Measurements from ENCODE around the gene MCTP1. TPM values are rescaled to one million over a fixed set of nuclear protein-coding genes. Genes with fewer than 3 reads are reported as not detected.

The MCTP1 gene
- total RNA-seq, 1 experiment from 2014 or later: 5.6 TPM

DNA sequence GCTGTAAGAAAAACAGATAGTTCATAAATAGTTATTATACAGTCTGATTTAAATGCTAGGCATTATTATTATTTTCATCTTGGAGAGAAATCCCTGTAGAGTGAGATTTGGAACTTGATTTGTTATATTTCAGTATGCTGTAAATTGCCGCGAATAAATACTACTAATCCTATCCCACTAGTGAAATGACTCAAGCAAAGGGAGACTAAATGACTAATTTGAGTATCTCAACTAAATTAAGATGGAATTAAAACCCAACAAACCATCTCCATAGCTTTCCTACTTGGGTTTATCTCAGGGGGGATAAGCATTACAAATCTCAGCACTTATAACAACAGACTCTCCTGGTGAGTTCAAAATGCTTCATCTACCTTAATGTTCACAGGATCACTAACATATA, 206.0 kb downstream of the MCTP1 start:
- ATAC-seq: no peak
- ChIA-PET POLR2A (no interaction called here), CTCF (no interaction called here)
- Mint-ChIP-seq H3K4me1 (peaks cover 29% of the 10 kb centered on the region), H3K36me3 (no peaks in the 10 kb centered on the region), H3K27ac (no peak overlapping the region), H3K9me3 (no peaks in the 10 kb centered on the region), H3K4me3 (no peak overlapping the region), H3K27me3 (ENCODE audit: low read depth) (no peaks in the 10 kb centered on the region)
- TF ChIP-seq, protein P1, sequence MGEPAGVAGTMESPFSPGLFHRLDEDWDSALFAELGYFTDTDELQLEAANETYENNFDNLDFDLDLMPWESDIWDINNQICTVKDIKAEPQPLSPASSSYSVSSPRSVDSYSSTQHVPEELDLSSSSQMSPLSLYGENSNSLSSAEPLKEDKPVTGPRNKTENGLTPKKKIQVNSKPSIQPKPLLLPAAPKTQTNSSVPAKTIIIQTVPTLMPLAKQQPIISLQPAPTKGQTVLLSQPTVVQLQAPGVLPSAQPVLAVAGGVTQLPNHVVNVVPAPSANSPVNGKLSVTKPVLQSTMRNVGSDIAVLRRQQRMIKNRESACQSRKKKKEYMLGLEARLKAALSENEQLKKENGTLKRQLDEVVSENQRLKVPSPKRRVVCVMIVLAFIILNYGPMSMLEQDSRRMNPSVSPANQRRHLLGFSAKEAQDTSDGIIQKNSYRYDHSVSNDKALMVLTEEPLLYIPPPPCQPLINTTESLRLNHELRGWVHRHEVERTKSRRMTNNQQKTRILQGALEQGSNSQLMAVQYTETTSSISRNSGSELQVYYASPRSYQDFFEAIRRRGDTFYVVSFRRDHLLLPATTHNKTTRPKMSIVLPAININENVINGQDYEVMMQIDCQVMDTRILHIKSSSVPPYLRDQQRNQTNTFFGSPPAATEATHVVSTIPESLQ (CRISPR knock-in tag; IDR thresholded peaks at IDR 0.05): no peak
- TF ChIP-seq, protein P2, sequence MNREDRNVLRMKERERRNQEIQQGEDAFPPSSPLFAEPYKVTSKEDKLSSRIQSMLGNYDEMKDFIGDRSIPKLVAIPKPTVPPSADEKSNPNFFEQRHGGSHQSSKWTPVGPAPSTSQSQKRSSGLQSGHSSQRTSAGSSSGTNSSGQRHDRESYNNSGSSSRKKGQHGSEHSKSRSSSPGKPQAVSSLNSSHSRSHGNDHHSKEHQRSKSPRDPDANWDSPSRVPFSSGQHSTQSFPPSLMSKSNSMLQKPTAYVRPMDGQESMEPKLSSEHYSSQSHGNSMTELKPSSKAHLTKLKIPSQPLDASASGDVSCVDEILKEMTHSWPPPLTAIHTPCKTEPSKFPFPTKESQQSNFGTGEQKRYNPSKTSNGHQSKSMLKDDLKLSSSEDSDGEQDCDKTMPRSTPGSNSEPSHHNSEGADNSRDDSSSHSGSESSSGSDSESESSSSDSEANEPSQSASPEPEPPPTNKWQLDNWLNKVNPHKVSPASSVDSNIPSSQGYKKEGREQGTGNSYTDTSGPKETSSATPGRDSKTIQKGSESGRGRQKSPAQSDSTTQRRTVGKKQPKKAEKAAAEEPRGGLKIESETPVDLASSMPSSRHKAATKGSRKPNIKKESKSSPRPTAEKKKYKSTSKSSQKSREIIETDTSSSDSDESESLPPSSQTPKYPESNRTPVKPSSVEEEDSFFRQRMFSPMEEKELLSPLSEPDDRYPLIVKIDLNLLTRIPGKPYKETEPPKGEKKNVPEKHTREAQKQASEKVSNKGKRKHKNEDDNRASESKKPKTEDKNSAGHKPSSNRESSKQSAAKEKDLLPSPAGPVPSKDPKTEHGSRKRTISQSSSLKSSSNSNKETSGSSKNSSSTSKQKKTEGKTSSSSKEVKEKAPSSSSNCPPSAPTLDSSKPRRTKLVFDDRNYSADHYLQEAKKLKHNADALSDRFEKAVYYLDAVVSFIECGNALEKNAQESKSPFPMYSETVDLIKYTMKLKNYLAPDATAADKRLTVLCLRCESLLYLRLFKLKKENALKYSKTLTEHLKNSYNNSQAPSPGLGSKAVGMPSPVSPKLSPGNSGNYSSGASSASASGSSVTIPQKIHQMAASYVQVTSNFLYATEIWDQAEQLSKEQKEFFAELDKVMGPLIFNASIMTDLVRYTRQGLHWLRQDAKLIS (CRISPR knock-in tag; IDR thresholded peaks at IDR 0.05; ENCODE audit: borderline replicate concordance): no peak
- TF ChIP-seq SMAD4 (CRISPR knock-in tag; IDR thresholded peaks at IDR 0.05) (no peak), NFATC4 (CRISPR knock-in tag; IDR thresholded peaks at IDR 0.05) (no peak), FOXP1 (CRISPR knock-in tag; IDR thresholded peaks at IDR 0.05; ENCODE audit: borderline replicate concordance) (no peak)
- no peak for DNase-seq (ENCODE audit: low spot score)

DNA sequence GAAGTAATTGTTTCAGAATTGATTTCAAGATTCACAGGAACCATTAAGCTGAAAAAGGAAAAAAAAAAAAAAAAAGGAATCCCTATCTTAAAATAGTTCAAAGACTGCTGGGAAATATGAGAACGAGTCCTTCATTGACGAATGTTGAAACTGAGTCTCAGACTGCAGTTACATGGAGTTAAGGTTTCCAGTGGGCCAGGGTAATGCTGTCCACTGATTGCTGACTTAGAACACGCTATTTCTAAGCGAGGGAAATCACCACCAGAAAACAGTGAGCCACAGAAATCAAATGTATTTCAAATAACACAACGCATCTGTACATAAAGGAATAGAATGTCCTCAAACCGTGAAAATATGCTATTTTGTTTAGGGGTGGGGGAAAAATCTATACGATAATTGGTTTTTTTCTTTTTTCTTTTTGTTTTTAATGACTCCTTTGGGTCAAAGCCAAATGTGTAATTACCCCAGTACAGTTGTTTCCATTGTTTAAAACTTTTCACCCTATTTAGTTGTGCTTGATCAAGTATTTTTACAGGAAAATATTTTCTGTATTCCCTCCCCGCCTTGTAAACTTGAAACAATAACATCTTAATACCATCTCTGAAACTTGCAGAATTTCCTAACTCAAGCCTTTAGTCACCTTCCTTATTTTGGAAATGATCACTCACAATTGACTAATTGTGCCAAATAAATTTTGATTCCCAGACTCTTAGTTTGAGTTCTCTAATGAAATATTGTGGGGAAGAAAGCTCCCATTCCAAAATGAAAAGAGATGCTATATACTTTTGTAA, 208.3 kb downstream of the MCTP1 start:
- Mint-ChIP-seq H3K27ac (no peak overlapping the region), H3K27me3 (ENCODE audit: low read depth) (no peaks in the 10 kb centered on the region), H3K4me3 (no peak overlapping the region), H3K36me3 (no peaks in the 10 kb centered on the region), H3K4me1 (peaks cover 16% of the 10 kb centered on the region), H3K9me3 (no peaks in the 10 kb centered on the region)
- ATAC-seq: no peak
- CTCF ChIA-PET: interaction anchor here (0.6 kb wide), 1 partner anchor 273 kb away, joined by 3 read pairs; no protein-coding TSS in a partner anchor
- POLR2A ChIA-PET: no interaction called here
- no peak for DNase-seq (ENCODE audit: low spot score)
- TF ChIP-seq GRHL2 (CRISPR knock-in tag; IDR thresholded peaks at IDR 0.05; ENCODE audit: insufficient replicate concordance, severe bottlenecking) (no peak), PRRX2 (CRISPR knock-in tag; IDR thresholded peaks at IDR 0.05) (no peak), ZNF416 (CRISPR knock-in tag; IDR thresholded peaks at IDR 0.05) (no peak), CREB1 (CRISPR knock-in tag; IDR thresholded peaks at IDR 0.05) (no peak), ZNF121 (CRISPR knock-in tag; IDR thresholded peaks at IDR 0.05) (no peak)
- TF ChIP-seq, protein P3, sequence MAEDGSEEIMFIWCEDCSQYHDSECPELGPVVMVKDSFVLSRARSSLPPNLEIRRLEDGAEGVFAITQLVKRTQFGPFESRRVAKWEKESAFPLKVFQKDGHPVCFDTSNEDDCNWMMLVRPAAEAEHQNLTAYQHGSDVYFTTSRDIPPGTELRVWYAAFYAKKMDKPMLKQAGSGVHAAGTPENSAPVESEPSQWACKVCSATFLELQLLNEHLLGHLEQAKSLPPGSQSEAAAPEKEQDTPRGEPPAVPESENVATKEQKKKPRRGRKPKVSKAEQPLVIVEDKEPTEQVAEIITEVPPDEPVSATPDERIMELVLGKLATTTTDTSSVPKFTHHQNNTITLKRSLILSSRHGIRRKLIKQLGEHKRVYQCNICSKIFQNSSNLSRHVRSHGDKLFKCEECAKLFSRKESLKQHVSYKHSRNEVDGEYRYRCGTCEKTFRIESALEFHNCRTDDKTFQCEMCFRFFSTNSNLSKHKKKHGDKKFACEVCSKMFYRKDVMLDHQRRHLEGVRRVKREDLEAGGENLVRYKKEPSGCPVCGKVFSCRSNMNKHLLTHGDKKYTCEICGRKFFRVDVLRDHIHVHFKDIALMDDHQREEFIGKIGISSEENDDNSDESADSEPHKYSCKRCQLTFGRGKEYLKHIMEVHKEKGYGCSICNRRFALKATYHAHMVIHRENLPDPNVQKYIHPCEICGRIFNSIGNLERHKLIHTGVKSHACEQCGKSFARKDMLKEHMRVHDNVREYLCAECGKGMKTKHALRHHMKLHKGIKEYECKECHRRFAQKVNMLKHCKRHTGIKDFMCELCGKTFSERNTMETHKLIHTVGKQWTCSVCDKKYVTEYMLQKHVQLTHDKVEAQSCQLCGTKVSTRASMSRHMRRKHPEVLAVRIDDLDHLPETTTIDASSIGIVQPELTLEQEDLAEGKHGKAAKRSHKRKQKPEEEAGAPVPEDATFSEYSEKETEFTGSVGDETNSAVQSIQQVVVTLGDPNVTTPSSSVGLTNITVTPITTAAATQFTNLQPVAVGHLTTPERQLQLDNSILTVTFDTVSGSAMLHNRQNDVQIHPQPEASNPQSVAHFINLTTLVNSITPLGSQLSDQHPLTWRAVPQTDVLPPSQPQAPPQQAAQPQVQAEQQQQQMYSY (CRISPR knock-in tag; IDR thresholded peaks at IDR 0.05): no peak
- TF ChIP-seq, protein P4, sequence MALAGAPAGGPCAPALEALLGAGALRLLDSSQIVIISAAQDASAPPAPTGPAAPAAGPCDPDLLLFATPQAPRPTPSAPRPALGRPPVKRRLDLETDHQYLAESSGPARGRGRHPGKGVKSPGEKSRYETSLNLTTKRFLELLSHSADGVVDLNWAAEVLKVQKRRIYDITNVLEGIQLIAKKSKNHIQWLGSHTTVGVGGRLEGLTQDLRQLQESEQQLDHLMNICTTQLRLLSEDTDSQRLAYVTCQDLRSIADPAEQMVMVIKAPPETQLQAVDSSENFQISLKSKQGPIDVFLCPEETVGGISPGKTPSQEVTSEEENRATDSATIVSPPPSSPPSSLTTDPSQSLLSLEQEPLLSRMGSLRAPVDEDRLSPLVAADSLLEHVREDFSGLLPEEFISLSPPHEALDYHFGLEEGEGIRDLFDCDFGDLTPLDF (CRISPR knock-in tag; IDR thresholded peaks at IDR 0.05): no peak
- TF ChIP-seq, protein P5, sequence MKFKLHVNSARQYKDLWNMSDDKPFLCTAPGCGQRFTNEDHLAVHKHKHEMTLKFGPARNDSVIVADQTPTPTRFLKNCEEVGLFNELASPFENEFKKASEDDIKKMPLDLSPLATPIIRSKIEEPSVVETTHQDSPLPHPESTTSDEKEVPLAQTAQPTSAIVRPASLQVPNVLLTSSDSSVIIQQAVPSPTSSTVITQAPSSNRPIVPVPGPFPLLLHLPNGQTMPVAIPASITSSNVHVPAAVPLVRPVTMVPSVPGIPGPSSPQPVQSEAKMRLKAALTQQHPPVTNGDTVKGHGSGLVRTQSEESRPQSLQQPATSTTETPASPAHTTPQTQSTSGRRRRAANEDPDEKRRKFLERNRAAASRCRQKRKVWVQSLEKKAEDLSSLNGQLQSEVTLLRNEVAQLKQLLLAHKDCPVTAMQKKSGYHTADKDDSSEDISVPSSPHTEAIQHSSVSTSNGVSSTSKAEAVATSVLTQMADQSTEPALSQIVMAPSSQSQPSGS (CRISPR knock-in tag; IDR thresholded peaks at IDR 0.05; ENCODE audit: borderline replicate concordance, low read depth): no peak
- TF ChIP-seq, protein P6, sequence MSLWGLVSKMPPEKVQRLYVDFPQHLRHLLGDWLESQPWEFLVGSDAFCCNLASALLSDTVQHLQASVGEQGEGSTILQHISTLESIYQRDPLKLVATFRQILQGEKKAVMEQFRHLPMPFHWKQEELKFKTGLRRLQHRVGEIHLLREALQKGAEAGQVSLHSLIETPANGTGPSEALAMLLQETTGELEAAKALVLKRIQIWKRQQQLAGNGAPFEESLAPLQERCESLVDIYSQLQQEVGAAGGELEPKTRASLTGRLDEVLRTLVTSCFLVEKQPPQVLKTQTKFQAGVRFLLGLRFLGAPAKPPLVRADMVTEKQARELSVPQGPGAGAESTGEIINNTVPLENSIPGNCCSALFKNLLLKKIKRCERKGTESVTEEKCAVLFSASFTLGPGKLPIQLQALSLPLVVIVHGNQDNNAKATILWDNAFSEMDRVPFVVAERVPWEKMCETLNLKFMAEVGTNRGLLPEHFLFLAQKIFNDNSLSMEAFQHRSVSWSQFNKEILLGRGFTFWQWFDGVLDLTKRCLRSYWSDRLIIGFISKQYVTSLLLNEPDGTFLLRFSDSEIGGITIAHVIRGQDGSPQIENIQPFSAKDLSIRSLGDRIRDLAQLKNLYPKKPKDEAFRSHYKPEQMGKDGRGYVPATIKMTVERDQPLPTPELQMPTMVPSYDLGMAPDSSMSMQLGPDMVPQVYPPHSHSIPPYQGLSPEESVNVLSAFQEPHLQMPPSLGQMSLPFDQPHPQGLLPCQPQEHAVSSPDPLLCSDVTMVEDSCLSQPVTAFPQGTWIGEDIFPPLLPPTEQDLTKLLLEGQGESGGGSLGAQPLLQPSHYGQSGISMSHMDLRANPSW (CRISPR knock-in tag; conservative IDR thresholded peaks at IDR 0.05; ENCODE audit: low read depth): no peak
- TF ChIP-seq, protein P7, sequence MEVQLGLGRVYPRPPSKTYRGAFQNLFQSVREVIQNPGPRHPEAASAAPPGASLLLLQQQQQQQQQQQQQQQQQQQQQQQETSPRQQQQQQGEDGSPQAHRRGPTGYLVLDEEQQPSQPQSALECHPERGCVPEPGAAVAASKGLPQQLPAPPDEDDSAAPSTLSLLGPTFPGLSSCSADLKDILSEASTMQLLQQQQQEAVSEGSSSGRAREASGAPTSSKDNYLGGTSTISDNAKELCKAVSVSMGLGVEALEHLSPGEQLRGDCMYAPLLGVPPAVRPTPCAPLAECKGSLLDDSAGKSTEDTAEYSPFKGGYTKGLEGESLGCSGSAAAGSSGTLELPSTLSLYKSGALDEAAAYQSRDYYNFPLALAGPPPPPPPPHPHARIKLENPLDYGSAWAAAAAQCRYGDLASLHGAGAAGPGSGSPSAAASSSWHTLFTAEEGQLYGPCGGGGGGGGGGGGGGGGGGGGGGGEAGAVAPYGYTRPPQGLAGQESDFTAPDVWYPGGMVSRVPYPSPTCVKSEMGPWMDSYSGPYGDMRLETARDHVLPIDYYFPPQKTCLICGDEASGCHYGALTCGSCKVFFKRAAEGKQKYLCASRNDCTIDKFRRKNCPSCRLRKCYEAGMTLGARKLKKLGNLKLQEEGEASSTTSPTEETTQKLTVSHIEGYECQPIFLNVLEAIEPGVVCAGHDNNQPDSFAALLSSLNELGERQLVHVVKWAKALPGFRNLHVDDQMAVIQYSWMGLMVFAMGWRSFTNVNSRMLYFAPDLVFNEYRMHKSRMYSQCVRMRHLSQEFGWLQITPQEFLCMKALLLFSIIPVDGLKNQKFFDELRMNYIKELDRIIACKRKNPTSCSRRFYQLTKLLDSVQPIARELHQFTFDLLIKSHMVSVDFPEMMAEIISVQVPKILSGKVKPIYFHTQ (CRISPR knock-in tag; IDR thresholded peaks at IDR 0.05): no peak

Data from WTC11 (cell line).